GM12878 (cell line): Measurements from ENCODE around the gene SCAMP5. TPM values are rescaled to one million over a fixed set of nuclear protein-coding genes. Genes with fewer than 3 reads are reported as not detected.

Source experiments
- BACH1 ChIP-seq: fragments of 450-650 bp; IDR thresholded peaks from 2 replicates; pipeline ENCODE4 v1.6.1; 2017; ENCODE audit warnings: mild to moderate bottlenecking, borderline replicate concordance
- BCL11A ChIP-seq: IDR thresholded peaks from 2 replicates; pipeline ENCODE4 v1.6.1; 2011; ENCODE audit warnings: low read depth, low read length
- CHD2 ChIP-seq: IDR thresholded peaks from 2 replicates; pipeline ENCODE4 v1.6.1; 2011; ENCODE audit warnings: low read depth, low read length, improper control_type of control experiment, borderline replicate concordance
- EED ChIP-seq: sonication (generic); IDR thresholded peaks from 2 replicates; pipeline ENCODE4 v1.6.1; 2016; ENCODE audit warnings: antibody characterized with exemption, low read depth
- ETV6 ChIP-seq, 2 experiments: fragments of 450-650 bp in 1 of 2; IDR thresholded peaks in 1 of 2; conservative IDR thresholded peaks in 1 of 2; 2 replicates each; pipeline ENCODE4 v1.6.1; 2014; ENCODE audit warnings: antibody characterized with exemption in 1 of 2, borderline replicate concordance in 1 of 2, low read depth in 1 of 2, mild to moderate bottlenecking in 1 of 2, moderate library complexity in 1 of 2
- FOS ChIP-seq: IDR thresholded peaks from 3 replicates; pipeline ENCODE4 v1.6.1; 2011; ENCODE audit warnings: borderline replicate concordance; ENCODE audit not compliant: insufficient read length; ENCODE audit errors: extremely low read depth
- FOXM1 ChIP-seq: IDR thresholded peaks from 2 replicates; pipeline ENCODE4 v1.6.1; 2012; ENCODE audit warnings: low read depth, mild to moderate bottlenecking, inconsistent platforms, low read length, moderate library complexity
- HCFC1 ChIP-seq: fragments of 150-350 bp; IDR thresholded peaks from 2 replicates; pipeline ENCODE4 v1.6.1; 2014; ENCODE audit warnings: low read length
- IKZF1 ChIP-seq: fragments of 450-650 bp; conservative IDR thresholded peaks from 2 replicates; pipeline ENCODE4 v1.6.1; 2017; ENCODE audit warnings: antibody characterized with exemption, mild to moderate bottlenecking
- NFXL1 ChIP-seq: fragments of 450-650 bp; IDR thresholded peaks from 2 replicates; pipeline ENCODE4 v1.6.1; 2017; ENCODE audit warnings: antibody characterized with exemption, mild to moderate bottlenecking, borderline replicate concordance
- NR2F1 ChIP-seq: fragments of 450-650 bp; conservative IDR thresholded peaks from 2 replicates; pipeline ENCODE4 v1.6.1; 2017; ENCODE audit warnings: mild to moderate bottlenecking
- PML ChIP-seq: IDR thresholded peaks from 2 replicates; pipeline ENCODE4 v1.6.1; 2012; ENCODE audit warnings: low read length, inconsistent platforms
- POLR2AphosphoS5 ChIP-seq: IDR thresholded peaks from 2 replicates; pipeline ENCODE4 v1.6.1; 2011; ENCODE audit warnings: mild to moderate bottlenecking, low read length, inconsistent platforms
- RUNX3 ChIP-seq: IDR thresholded peaks from 2 replicates; pipeline ENCODE4 v1.6.1; 2012; ENCODE audit warnings: low read length, inconsistent platforms
- SMC3 ChIP-seq: IDR thresholded peaks from 2 replicates; pipeline ENCODE4 v1.6.1; 2011; ENCODE audit warnings: low read length, improper control_type of control experiment, borderline replicate concordance
- SP1 ChIP-seq: IDR thresholded peaks from one replicate; pipeline ENCODE4 v1.6.1; 2011; ENCODE audit warnings: low read depth, low read length
- SREBF2 ChIP-seq: IDR thresholded peaks from 2 replicates; pipeline ENCODE4 v1.6.1; 2012; ENCODE audit warnings: mild to moderate bottlenecking, low read length
- ZNF217 ChIP-seq: fragments of 450-650 bp; IDR thresholded peaks from 2 replicates; pipeline ENCODE4 v1.6.1; 2017; ENCODE audit warnings: antibody characterized with exemption, mild to moderate bottlenecking
- ZNF274 ChIP-seq: IDR thresholded peaks from one replicate; pipeline ENCODE4 v1.8.0; 2011; ENCODE audit not compliant: insufficient read length, insufficient read depth
- polyA plus RNA-seq, 11 experiments: library from polyadenylated mRNA; depleted of rRNA in 4 of 11; unstranded in 6 of 11; stranded (reverse) in 5 of 11; fragments of >200 nt; fragmentation: Nextera tagmentation in 4 of 11; fragmentation: Illumina TruSeq in 1 of 11; extraction: Ambion mirVana in 4 of 11; extraction: Trizol in 1 of 11; gene quantifications; 1 replicate in 1 of 11; 2 replicates in 10 of 11; pipeline versions ENCODE4 v1.2.1 to v1.2.3, GENCODE V29; 2011 to 2016; ENCODE audit warnings: inconsistent platforms in 2 of 11, missing spikeins in 2 of 11, low read depth in 1 of 11
- total RNA-seq, 4 experiments: library from RNA; depleted of rRNA in 3 of 4; stranded (reverse); fragments of >200 nt in 3 of 4; fragmentation: Illumina TruSeq in 1 of 4; extraction: Trizol in 1 of 4; gene quantifications; 2 replicates each; pipeline versions ENCODE4 v1.2.1 to v1.2.3, GENCODE V29; 2013 to 2021
- TF ChIP-seq, protein P1 (sequence below): fragments of 450-650 bp; IDR thresholded peaks from 2 replicates; pipeline ENCODE4 v1.6.1; 2017; ENCODE audit warnings: mild to moderate bottlenecking, moderate library complexity
- TF ChIP-seq, protein P2 (sequence below): fragments of 150-350 bp; IDR thresholded peaks from 2 replicates; pipeline ENCODE4 v1.6.1; 2014; ENCODE audit warnings: mild to moderate bottlenecking, low read depth, low read length
- TF ChIP-seq, protein P3 (sequence below): IDR thresholded peaks from 2 replicates; pipeline ENCODE4 v1.6.1; 2012; ENCODE audit warnings: low read length, inconsistent platforms
- TF ChIP-seq, protein P4 (sequence below): fragments of 450-650 bp; IDR thresholded peaks from 2 replicates; pipeline ENCODE4 v1.6.1; 2017; ENCODE audit warnings: low read depth, mild to moderate bottlenecking, moderate library complexity

SCAMP5 gene
- total and polyA plus RNA-seq, 10 of the 15 experiments (the other 5 are each of a cell fraction or from before 2014, with no cell fraction given) = 1.6 to 41.6 (median 16.9) TPM

DNA sequence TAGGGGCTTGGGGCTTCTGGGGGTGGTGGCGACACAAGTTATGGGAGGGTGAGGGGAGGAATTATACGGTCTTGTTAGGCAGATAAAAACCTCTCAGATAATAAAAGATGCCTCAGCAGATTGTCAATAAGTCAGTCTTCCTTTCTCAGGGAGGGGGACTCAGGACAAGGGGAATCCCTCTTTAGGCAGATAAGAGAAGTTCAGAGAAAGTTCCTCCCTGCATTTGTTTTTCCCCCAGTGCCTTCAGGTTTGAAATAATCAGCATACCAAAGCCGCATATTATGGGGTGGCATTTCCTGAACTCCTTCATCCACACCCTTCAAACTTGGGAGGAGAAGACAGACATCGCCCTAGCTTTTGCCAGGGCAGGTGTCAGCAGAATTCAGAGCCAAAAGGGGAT, 36.5 kb downstream of the SCAMP5 start (continued):
- TF ChIP-seq, protein P1, sequence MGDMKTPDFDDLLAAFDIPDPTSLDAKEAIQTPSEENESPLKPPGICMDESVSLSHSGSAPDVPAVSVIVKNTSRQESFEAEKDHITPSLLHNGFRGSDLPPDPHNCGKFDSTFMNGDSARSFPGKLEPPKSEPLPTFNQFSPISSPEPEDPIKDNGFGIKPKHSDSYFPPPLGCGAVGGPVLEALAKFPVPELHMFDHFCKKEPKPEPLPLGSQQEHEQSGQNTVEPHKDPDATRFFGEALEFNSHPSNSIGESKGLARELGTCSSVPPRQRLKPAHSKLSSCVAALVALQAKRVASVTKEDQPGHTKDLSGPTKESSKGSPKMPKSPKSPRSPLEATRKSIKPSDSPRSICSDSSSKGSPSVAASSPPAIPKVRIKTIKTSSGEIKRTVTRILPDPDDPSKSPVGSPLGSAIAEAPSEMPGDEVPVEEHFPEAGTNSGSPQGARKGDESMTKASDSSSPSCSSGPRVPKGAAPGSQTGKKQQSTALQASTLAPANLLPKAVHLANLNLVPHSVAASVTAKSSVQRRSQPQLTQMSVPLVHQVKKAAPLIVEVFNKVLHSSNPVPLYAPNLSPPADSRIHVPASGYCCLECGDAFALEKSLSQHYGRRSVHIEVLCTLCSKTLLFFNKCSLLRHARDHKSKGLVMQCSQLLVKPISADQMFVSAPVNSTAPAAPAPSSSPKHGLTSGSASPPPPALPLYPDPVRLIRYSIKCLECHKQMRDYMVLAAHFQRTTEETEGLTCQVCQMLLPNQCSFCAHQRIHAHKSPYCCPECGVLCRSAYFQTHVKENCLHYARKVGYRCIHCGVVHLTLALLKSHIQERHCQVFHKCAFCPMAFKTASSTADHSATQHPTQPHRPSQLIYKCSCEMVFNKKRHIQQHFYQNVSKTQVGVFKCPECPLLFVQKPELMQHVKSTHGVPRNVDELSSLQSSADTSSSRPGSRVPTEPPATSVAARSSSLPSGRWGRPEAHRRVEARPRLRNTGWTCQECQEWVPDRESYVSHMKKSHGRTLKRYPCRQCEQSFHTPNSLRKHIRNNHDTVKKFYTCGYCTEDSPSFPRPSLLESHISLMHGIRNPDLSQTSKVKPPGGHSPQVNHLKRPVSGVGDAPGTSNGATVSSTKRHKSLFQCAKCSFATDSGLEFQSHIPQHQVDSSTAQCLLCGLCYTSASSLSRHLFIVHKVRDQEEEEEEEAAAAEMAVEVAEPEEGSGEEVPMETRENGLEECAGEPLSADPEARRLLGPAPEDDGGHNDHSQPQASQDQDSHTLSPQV = no peak
- TF ChIP-seq BCL11A = no peak
- TF ChIP-seq HCFC1 = no peak
- no peak for TF ChIP-seq CHD2
- TF ChIP-seq NFXL1 = no peak
- TF ChIP-seq NR2F1 = no peak
- TF ChIP-seq SMC3 = peak; percentile 18; the same call in 1 of the 2 replicates
- TF ChIP-seq, protein P2, sequence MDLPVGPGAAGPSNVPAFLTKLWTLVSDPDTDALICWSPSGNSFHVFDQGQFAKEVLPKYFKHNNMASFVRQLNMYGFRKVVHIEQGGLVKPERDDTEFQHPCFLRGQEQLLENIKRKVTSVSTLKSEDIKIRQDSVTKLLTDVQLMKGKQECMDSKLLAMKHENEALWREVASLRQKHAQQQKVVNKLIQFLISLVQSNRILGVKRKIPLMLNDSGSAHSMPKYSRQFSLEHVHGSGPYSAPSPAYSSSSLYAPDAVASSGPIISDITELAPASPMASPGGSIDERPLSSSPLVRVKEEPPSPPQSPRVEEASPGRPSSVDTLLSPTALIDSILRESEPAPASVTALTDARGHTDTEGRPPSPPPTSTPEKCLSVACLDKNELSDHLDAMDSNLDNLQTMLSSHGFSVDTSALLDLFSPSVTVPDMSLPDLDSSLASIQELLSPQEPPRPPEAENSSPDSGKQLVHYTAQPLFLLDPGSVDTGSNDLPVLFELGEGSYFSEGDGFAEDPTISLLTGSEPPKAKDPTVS = no peak
- TF ChIP-seq FOXM1 = no peak
- TF ChIP-seq PML = no peak
- TF ChIP-seq, protein P3, sequence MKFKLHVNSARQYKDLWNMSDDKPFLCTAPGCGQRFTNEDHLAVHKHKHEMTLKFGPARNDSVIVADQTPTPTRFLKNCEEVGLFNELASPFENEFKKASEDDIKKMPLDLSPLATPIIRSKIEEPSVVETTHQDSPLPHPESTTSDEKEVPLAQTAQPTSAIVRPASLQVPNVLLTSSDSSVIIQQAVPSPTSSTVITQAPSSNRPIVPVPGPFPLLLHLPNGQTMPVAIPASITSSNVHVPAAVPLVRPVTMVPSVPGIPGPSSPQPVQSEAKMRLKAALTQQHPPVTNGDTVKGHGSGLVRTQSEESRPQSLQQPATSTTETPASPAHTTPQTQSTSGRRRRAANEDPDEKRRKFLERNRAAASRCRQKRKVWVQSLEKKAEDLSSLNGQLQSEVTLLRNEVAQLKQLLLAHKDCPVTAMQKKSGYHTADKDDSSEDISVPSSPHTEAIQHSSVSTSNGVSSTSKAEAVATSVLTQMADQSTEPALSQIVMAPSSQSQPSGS = no peak
- TF ChIP-seq IKZF1 = peak; percentile 65
- no peak for TF ChIP-seq SP1
- no peak for TF ChIP-seq POLR2AphosphoS5
- no peak for TF ChIP-seq SREBF2
- TF ChIP-seq EED = 0 out of 2 replicates have a peak, but pooled peaks have one; percentile 46
- peak; percentile 34; the same call in 1 of the 2 replicates for TF ChIP-seq RUNX3
- TF ChIP-seq, protein P4, sequence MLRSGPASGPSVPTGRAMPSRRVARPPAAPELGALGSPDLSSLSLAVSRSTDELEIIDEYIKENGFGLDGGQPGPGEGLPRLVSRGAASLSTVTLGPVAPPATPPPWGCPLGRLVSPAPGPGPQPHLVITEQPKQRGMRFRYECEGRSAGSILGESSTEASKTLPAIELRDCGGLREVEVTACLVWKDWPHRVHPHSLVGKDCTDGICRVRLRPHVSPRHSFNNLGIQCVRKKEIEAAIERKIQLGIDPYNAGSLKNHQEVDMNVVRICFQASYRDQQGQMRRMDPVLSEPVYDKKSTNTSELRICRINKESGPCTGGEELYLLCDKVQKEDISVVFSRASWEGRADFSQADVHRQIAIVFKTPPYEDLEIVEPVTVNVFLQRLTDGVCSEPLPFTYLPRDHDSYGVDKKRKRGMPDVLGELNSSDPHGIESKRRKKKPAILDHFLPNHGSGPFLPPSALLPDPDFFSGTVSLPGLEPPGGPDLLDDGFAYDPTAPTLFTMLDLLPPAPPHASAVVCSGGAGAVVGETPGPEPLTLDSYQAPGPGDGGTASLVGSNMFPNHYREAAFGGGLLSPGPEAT = peak; percentile 65; the same call in 1 of the 2 replicates
- no peak for TF ChIP-seq BACH1
- no peak for TF ChIP-seq ETV6 (conservative IDR thresholded peaks at IDR 0.05 in 1 of 2, IDR thresholded peaks at IDR 0.05 in 1 of 2; ENCODE audit: borderline replicate concordance in 1 of 2, low read depth in 1 of 2)
- no peak for TF ChIP-seq ZNF217
- no peak for TF ChIP-seq FOS
- no peak for TF ChIP-seq ZNF274
